K562 (cell line): Measurements from ENCODE around the gene ADAP1. TPM values are rescaled to one million over a fixed set of nuclear protein-coding genes. Genes with fewer than 3 reads are reported as not detected.
A peak's percentile ranks its signal among the peaks of the same experiment; 100 is the strongest.

Experiments
- ATAC-seq: fragments of 200-7000 bp; cut with Tn5 transposase; 3 replicates; pipeline ENCODE4 v1.9.1; 2020; ENCODE audit warnings: moderate library complexity
- BruUV-seq: library from RNA; stranded (reverse); fragments of 400-500 nt; replicated peaks from 2 replicates; lab custom pipeline; 2021; lab: Mats Ljungman, UMichigan
- CTCF ChIA-PET: fragments of 300-600 bp; formaldehyde crosslinking; extraction: SDS; loops from one replicate; lab custom pipeline; 2021; ENCODE audit warnings: low intra/inter-chr PET ratio; lab: Yijun Ruan, JAX
- POLR2A ChIA-PET: fragments of 300-600, 350-650 bp; sonication (Branson Sonifier 250); formaldehyde crosslinking; extraction: SDS; loops from one replicate; lab custom pipeline; 2021; ENCODE audit warnings: antibody characterized with exemption, inconsistent platforms; lab: Yijun Ruan, JAX
- DNase-seq, 4 experiments: peaks; one replicate each; pipeline versions ENCODE4 v3.0.0 to v3.0.0-alpha.2; 2011 to 2018; ENCODE audit warnings: low spot score in 3 of 4, mixed read lengths in 3 of 4; ENCODE audit errors: extremely low read depth in 1 of 4
- FAIRE-seq: peaks from 2 replicates; lab custom pipeline; 2011; peaks lifted over from hg19 to GRCh38; lab: Jason Lieb, UNC
- H2AFZ ChIP-seq: 2 replicates; pipeline ENCODE4 v1.6.0; 2011; ENCODE audit warnings: low read depth, low read length, control low read depth, inconsistent platforms
- H3K27ac ChIP-seq: fragments of 200-600 bp; 3 replicates; pipeline ENCODE4 v1.8.0; 2011; ENCODE audit warnings: low read depth, mild to moderate bottlenecking, control low read depth, inconsistent platforms, low read length, moderate library complexity, mixed read lengths; ENCODE audit errors: extremely low read depth
- H3K27me3 ChIP-seq, 2 experiments: fragments of 300-600 bp in 1 of 2; 2 replicates in 1 of 2; 3 replicates in 1 of 2; pipeline versions ENCODE4 v1.6.0 to v1.8.0; 2011; ENCODE audit warnings: inconsistent platforms in 2 of 2, low read length in 2 of 2, mild to moderate bottlenecking in 1 of 2, mixed read lengths in 1 of 2, moderate library complexity in 1 of 2; ENCODE audit not compliant: control insufficient read depth in 2 of 2, insufficient read depth in 2 of 2
- H3K36me3 ChIP-seq: fragments of 300-600 bp; 3 replicates; pipeline ENCODE4 v1.8.0; 2011; ENCODE audit warnings: mild to moderate bottlenecking, low read length, inconsistent platforms; ENCODE audit not compliant: control insufficient read depth, insufficient read depth
- H3K4me1 ChIP-seq, 2 experiments: fragments of 200-600 bp in 1 of 2; replicated peaks in 1 of 2; 2 replicates in 1 of 2; 3 replicates in 1 of 2; pipeline versions ENCODE4 v1.5.1 to v1.8.0; 2011; ENCODE audit warnings: inconsistent platforms in 2 of 2, low read length in 2 of 2, mild to moderate bottlenecking in 1 of 2, mixed read lengths in 1 of 2, moderate library complexity in 1 of 2; ENCODE audit not compliant: control insufficient read depth in 2 of 2, insufficient read depth in 2 of 2
- H3K4me2 ChIP-seq: 2 replicates; pipeline ENCODE4 v1.6.1; 2011; ENCODE audit warnings: low read length, control low read depth, inconsistent platforms, mixed read lengths; ENCODE audit not compliant: insufficient read depth
- H3K4me3 ChIP-seq: fragments of 200-600 bp; sonication (generic), shearing (Covaris generic); 2 replicates; pipeline ENCODE4 v1.5.1; 2016; ENCODE audit warnings: control low read depth, inconsistent platforms
- H3K79me2 ChIP-seq: fragments of 200-600 bp; 3 replicates; pipeline ENCODE4 v1.8.0; 2011; ENCODE audit warnings: low read length, inconsistent platforms; ENCODE audit not compliant: control insufficient read depth, insufficient read depth
- H3K9ac ChIP-seq, 2 experiments: 2 replicates each; pipeline versions ENCODE4 v1.6.0 to v1.6.1; 2011; ENCODE audit warnings: low read depth in 2 of 2, low read length in 2 of 2, control low read depth in 1 of 2, inconsistent platforms in 1 of 2, mild to moderate bottlenecking in 1 of 2, mixed read lengths in 1 of 2; ENCODE audit not compliant: insufficient read depth in 1 of 2
- H3K9me1 ChIP-seq: one replicate; pipeline ENCODE4 v1.6.0; 2011; ENCODE audit warnings: inconsistent platforms, mild to moderate bottlenecking, low read length, moderate library complexity; ENCODE audit not compliant: control insufficient read depth, insufficient read depth
- H3K9me3 ChIP-seq: replicated peaks from 2 replicates; pipeline ENCODE4 v1.5.1; 2011; ENCODE audit warnings: low read depth, low read length, inconsistent platforms; ENCODE audit not compliant: control insufficient read depth, insufficient read depth
- H4K20me1 ChIP-seq: replicated peaks from 2 replicates; pipeline ENCODE4 v1.6.1; 2011; ENCODE audit warnings: low read length, inconsistent platforms, mixed read lengths; ENCODE audit not compliant: control insufficient read depth, insufficient read depth
- ATF3 ChIP-seq, 2 experiments: fragments of 450-650 bp in 1 of 2; sonication (generic) in 1 of 2; formaldehyde crosslinking in 1 of 2; IDR thresholded peaks in 1 of 2; conservative IDR thresholded peaks in 1 of 2; 2 replicates each; pipeline versions ENCODE4 v1.6.1 to v1.8.1; 2016 to 2023; ENCODE audit warnings: mild to moderate bottlenecking in 2 of 2, moderate library complexity in 2 of 2, inconsistent platforms in 1 of 2, missing genetic modification reagents in 1 of 2
- FOSL1 ChIP-seq: fragments of 200-800 bp; sonication (Bioruptor generic); conservative IDR thresholded peaks from 2 replicates; pipeline ENCODE4 v1.6.1; 2016; ENCODE audit warnings: missing genetic modification characterization, missing compliant biosample characterization
- GABPA ChIP-seq: fragments of 200-800 bp; sonication (Bioruptor generic); conservative IDR thresholded peaks from 2 replicates; pipeline ENCODE4 v1.6.1; 2016; ENCODE audit warnings: low read depth, missing genetic modification characterization, missing compliant biosample characterization
- MYNN ChIP-seq, 2 experiments: sonication (generic); formaldehyde crosslinking in 1 of 2; IDR thresholded peaks; 2 replicates each; pipeline versions ENCODE4 v1.5.0 to v1.6.1; 2016 to 2020; ENCODE audit warnings: antibody characterized with exemption in 1 of 2, missing genetic modification reagents in 1 of 2
- ZNF551 ChIP-seq: fragments of 250-450 bp; sonication (Bioruptor Pico); IDR thresholded peaks from 2 replicates; pipeline ENCODE4 v1.5.0; 2021; ENCODE audit warnings: mild to moderate bottlenecking, moderate library complexity
- WGBS: fragments of 100-300 bp; shearing (Covaris generic); methylation state at CpG from one replicate; pipeline ENCODE4 v1.1.6; 2016; ENCODE audit warnings: low coverage, mixed read lengths; ENCODE audit not compliant: insufficient coverage; ENCODE audit errors: missing lambda C conversion rate; 5-methylcytosine and 5-hydroxymethylcytosine counted together
- in situ Hi-C: fragments of 300-500 bp; cut with MboI; formaldehyde crosslinking; loops from 4 replicates; pipeline ENCODE4 v1.15.0; 2018; ENCODE audit warnings: inconsistent platforms, mixed read lengths
- intact Hi-C: fragments of 100-400 bp; cut with micrococcal nuclease; formaldehyde crosslinking; loops from 2 replicates; pipeline ENCODE4 v1.14.2; 2022
- polyA plus RNA-seq, 8 experiments: library from polyadenylated mRNA; depleted of rRNA in 4 of 8; stranded (reverse) in 5 of 8; unstranded in 3 of 8; fragments of >200 nt; fragmentation: Nextera tagmentation in 2 of 8; fragmentation: Illumina TruSeq in 1 of 8; extraction: Ambion mirVana in 2 of 8; extraction: Trizol in 1 of 8; gene quantifications; 2 replicates each; pipeline versions ENCODE4 v1.2.1 to v1.2.3, GENCODE V29; 2011 to 2014; ENCODE audit warnings: inconsistent platforms in 1 of 8, missing spikeins in 1 of 8
- total RNA-seq, 7 experiments: library from RNA; depleted of rRNA in 6 of 7; stranded (reverse); fragments of >200 nt in 6 of 7; fragmentation: Illumina TruSeq in 2 of 7; extraction: Trizol in 2 of 7; gene quantifications; 2 replicates each; pipeline versions ENCODE4 v1.2.1 to v1.2.3, GENCODE V29; 2011 to 2021; ENCODE audit warnings: low replicate concordance in 1 of 7

The ADAP1 gene
- total and polyA plus RNA-seq, 9 of the 15 experiments (the other 6 are each of a cell fraction or from before 2014, with no cell fraction given): 0.27 to 1.4 (median 0.52) TPM; not detected in 3

- no peak overlapping the region for H3K4me3 ChIP-seq
Observed at GRCh38 chr7:936386-937054, 18.0 kb downstream of the ADAP1 start.

More at GRCh38 chr7:936386-937054, 18.0 kb downstream of the ADAP1 start:
- no TSS peak for BruUV-seq
- H3K27me3 ChIP-seq: peaks cover 2 to 31% of the 10 kb centered on the region in 2 experiments; a peak in 2 of 5 replicates
- ATAC-seq (peak; percentile 63), FAIRE-seq (no peak), DNase-seq (no peak)
- no peak overlapping the region for H3K9ac ChIP-seq
- 0 out of 2 replicates have a peak, but pooled peaks cover 4% of the 10 kb centered on the region for H4K20me1 ChIP-seq
- H3K9me3 ChIP-seq: peaks cover 8% of the 10 kb centered on the region
- CTCF ChIA-PET: no interaction called here
- in situ Hi-C loops (no loop called here), intact Hi-C loops (no loop called here)
- POLR2A ChIA-PET: no interaction called here
- no peak overlapping the region for H2AFZ ChIP-seq
- H3K79me2 ChIP-seq: no peaks in the 10 kb centered on the region
- 14% methylated on average over 20 of the region's 22 CpGs for WGBS
- peaks cover 0 to 28% of the 10 kb centered on the region in 2 experiments; a peak in 2 of 5 replicates for H3K4me1 ChIP-seq
- no peak overlapping the region for H3K4me2 ChIP-seq
- no peak overlapping the region for H3K27ac ChIP-seq
- H3K9me1 ChIP-seq: no peaks in the 10 kb centered on the region
- TF ChIP-seq ATF3 (IDR thresholded peaks at IDR 0.05) (peak; percentile 73), ATF3 (CRISPR knock-in tag; conservative IDR thresholded peaks at IDR 0.05) (no peak), FOSL1 (tag) (peak; percentile 44), MYNN (IDR thresholded peaks at IDR 0.05) (peak; percentile 92), MYNN (CRISPR knock-in tag; IDR thresholded peaks at IDR 0.05) (no peak), GABPA (no peak), ZNF551 (CRISPR knock-in tag) (no peak)
- H3K36me3 ChIP-seq: no peaks in the 10 kb centered on the region
